HCT116 (cell line): ENCODE measurements around the gene SYT11. TPM values are rescaled to one million over a fixed set of nuclear protein-coding genes. Genes with fewer than 3 reads are reported as not detected.
"Not testable (repeated sequence)": the region's sequence is repeated elsewhere in the genome, so short reads cannot be mapped to it uniquely, and the experiment has no call there.

ENCODE experiments used
- ATAC-seq: fragments of 200-7000 bp; cut with Tn5 transposase; 2 replicates; pipeline ENCODE4 v1.9.1; 2020; ENCODE audit warnings: mild to moderate bottlenecking, moderate library complexity
- BruUV-seq: library from RNA; stranded (reverse); fragments of 400-500 nt; replicated peaks from 2 replicates; lab custom pipeline; 2021; lab: Mats Ljungman, UMichigan
- CTCF ChIA-PET: fragments of 300-600 bp; sonication (Branson Sonifier 250); formaldehyde crosslinking; loops from one replicate; lab custom pipeline; 2021; ENCODE audit warnings: antibody characterized with exemption; lab: Charles Lee
- POLR2A ChIA-PET: fragments of 300-600, 350-600 bp; sonication (Branson Sonifier 250); formaldehyde crosslinking; loops from one replicate; lab custom pipeline; 2021; ENCODE audit warnings: antibody characterized with exemption; lab: Charles Lee
- RAD21 ChIA-PET, 2 experiments: fragments of 300-600 bp; sonication (Branson Sonifier 250); formaldehyde crosslinking; loops; one replicate each; lab custom pipeline; 2023; ENCODE audit warnings: low total read pairs in 2 of 2; ENCODE audit not compliant: uncharacterized antibody in 2 of 2, unreplicated experiment in 2 of 2, low non-redundant PET in 1 of 2; lab: Charles Lee
- DNase-seq: peaks from one replicate; pipeline ENCODE4 v3.0.0-alpha.2; 2010; ENCODE audit warnings: low read depth, low spot score
- H2AFZ ChIP-seq: fragments of 200-600 bp; shearing (Covaris generic), sonication (generic); 2 replicates; pipeline ENCODE4 v1.6.1; 2017; ENCODE audit warnings: low read depth, mixed run types, mixed read lengths, antibody characterized with exemption, low read length; ENCODE audit not compliant: poor library complexity, severe bottlenecking
- H3K27ac ChIP-seq: 2 replicates; pipeline ENCODE4 v1.5.1; 2012; ENCODE audit warnings: low read depth, low read length
- H3K27me3 ChIP-seq: fragments of 200-600 bp; sonication (generic); 2 replicates; pipeline ENCODE4 v1.6.1; 2016; ENCODE audit warnings: mixed run types, low read length, mixed read lengths; ENCODE audit not compliant: insufficient read depth
- H3K36me3 ChIP-seq, 2 experiments: fragments of 200-500 bp in 1 of 2; fragments of 200-600 bp in 1 of 2; sonication (Bioruptor generic) in 1 of 2; sonication (generic) in 1 of 2; 2 replicates each; pipeline versions ENCODE4 v1.5.1 to v1.6.1; 2014 to 2016; ENCODE audit warnings: low read length in 2 of 2, inconsistent platforms in 1 of 2, mixed read lengths in 1 of 2, mixed run types in 1 of 2; ENCODE audit not compliant: insufficient read depth in 2 of 2, control insufficient read depth in 1 of 2
- H3K4me1 ChIP-seq, 2 experiments: fragments of 200-600 bp in 1 of 2; sonication (generic) in 1 of 2; 2 replicates each; pipeline versions ENCODE4 v1.5.1 to v1.6.1; 2012 to 2017; ENCODE audit warnings: low read length in 2 of 2, inconsistent platforms in 1 of 2, mild to moderate bottlenecking in 1 of 2, mixed read lengths in 1 of 2, mixed run types in 1 of 2, moderate library complexity in 1 of 2; ENCODE audit not compliant: insufficient read depth in 2 of 2, control insufficient read depth in 1 of 2
- H3K4me2 ChIP-seq: fragments of 200-600 bp; sonication (generic); 2 replicates; pipeline ENCODE4 v1.6.1; 2017; ENCODE audit warnings: mixed run types, low read length, mixed read lengths
- H3K4me3 ChIP-seq, 2 experiments: fragments of 200-600 bp in 1 of 2; sonication (generic) in 1 of 2; replicated peaks in 1 of 2; 2 replicates each; pipeline ENCODE4 v1.5.1; 2011 to 2016; ENCODE audit warnings: low read length in 2 of 2, control low read depth in 1 of 2, low read depth in 1 of 2, mild to moderate bottlenecking in 1 of 2, mixed read lengths in 1 of 2, mixed run types in 1 of 2
- H3K79me2 ChIP-seq: fragments of 200-600 bp; sonication (generic); 2 replicates; pipeline ENCODE4 v1.6.1; 2017; ENCODE audit warnings: mild to moderate bottlenecking, mixed run types, low read length, moderate library complexity, mixed read lengths; ENCODE audit not compliant: insufficient read depth
- H3K9ac ChIP-seq: fragments of 200-600 bp; sonication (generic); 2 replicates; pipeline ENCODE4 v1.6.1; 2016; ENCODE audit warnings: low read length, mixed read lengths
- H3K9me2 ChIP-seq: fragments of 200-600 bp; sonication (generic), shearing (Covaris generic); 2 replicates; pipeline ENCODE4 v1.6.1; 2017; ENCODE audit warnings: mixed run types, mild to moderate bottlenecking, moderate library complexity; ENCODE audit not compliant: insufficient read depth
- H3K9me3 ChIP-seq, 2 experiments: fragments of 200-500 bp in 1 of 2; fragments of 200-600 bp in 1 of 2; sonication (Bioruptor generic) in 1 of 2; sonication (generic) in 1 of 2; 2 replicates each; pipeline ENCODE4 v1.6.1; 2014 to 2017; ENCODE audit warnings: low read length in 2 of 2, mixed read lengths in 2 of 2, inconsistent platforms in 1 of 2, low read depth in 1 of 2, mild to moderate bottlenecking in 1 of 2, mixed run types in 1 of 2, moderate library complexity in 1 of 2; ENCODE audit not compliant: control insufficient read depth in 1 of 2, insufficient read depth in 1 of 2
- H4K20me1 ChIP-seq: fragments of 200-600 bp; sonication (generic), shearing (Covaris generic); 2 replicates; pipeline ENCODE4 v1.6.1; 2017; ENCODE audit warnings: mixed run types, mild to moderate bottlenecking, moderate library complexity; ENCODE audit not compliant: insufficient read depth
- CBX3 ChIP-seq: IDR thresholded peaks from 2 replicates; pipeline ENCODE4 v1.6.1; 2012; ENCODE audit warnings: low read depth
- CEBPB ChIP-seq: IDR thresholded peaks from 2 replicates; pipeline ENCODE4 v1.6.1; 2012; ENCODE audit warnings: low read depth
- CTCF ChIP-seq, 3 experiments: fragments of 200-600 bp in 1 of 3; sonication (generic) in 1 of 3; IDR thresholded peaks in 2 of 3; conservative IDR thresholded peaks in 1 of 3; 2 replicates each; pipeline ENCODE4 v1.5.1; 2012 to 2017; ENCODE audit warnings: low read depth in 2 of 3, low read length in 2 of 3, antibody characterized with exemption in 1 of 3, borderline replicate concordance in 1 of 3, control low read depth in 1 of 3, mild to moderate bottlenecking in 1 of 3, mixed read lengths in 1 of 3, mixed run types in 1 of 3, moderate library complexity in 1 of 3; ENCODE audit not compliant: insufficient read depth in 1 of 3
- ELF1 ChIP-seq: IDR thresholded peaks from 2 replicates; pipeline ENCODE4 v1.6.1; 2012; ENCODE audit warnings: low read depth, borderline replicate concordance
- SRF ChIP-seq: IDR thresholded peaks from 2 replicates; pipeline ENCODE4 v1.6.1; 2012; ENCODE audit warnings: low read depth
- TCF7L2 ChIP-seq: IDR thresholded peaks from 2 replicates; pipeline ENCODE4 v1.7.0; 2011; ENCODE audit warnings: borderline replicate concordance, inconsistent platforms; ENCODE audit not compliant: insufficient read depth, insufficient read length; ENCODE audit errors: extremely low read depth
- ZBTB33 ChIP-seq: IDR thresholded peaks from 2 replicates; pipeline ENCODE4 v1.6.1; 2011; ENCODE audit warnings: mild to moderate bottlenecking, low read length, moderate library complexity; ENCODE audit not compliant: insufficient replicate concordance; ENCODE audit errors: extremely low read depth
- ZFX ChIP-seq: fragments of 450-650 bp; IDR thresholded peaks from 2 replicates; pipeline ENCODE4 v1.6.1; 2017
- intact Hi-C: fragments of 100-400 bp; cut with micrococcal nuclease; formaldehyde crosslinking; loops from 2 replicates; pipeline ENCODE4 v1.10.0; 2022
- total RNA-seq: library from RNA; stranded (reverse); gene quantifications from one replicate; pipeline ENCODE4 v1.2.1, GENCODE V29; 2021; ENCODE audit not compliant: unreplicated experiment

Gene SYT11
- total RNA-seq, 1 experiment from 2014 or later, result 0.17 TPM

DNA sequence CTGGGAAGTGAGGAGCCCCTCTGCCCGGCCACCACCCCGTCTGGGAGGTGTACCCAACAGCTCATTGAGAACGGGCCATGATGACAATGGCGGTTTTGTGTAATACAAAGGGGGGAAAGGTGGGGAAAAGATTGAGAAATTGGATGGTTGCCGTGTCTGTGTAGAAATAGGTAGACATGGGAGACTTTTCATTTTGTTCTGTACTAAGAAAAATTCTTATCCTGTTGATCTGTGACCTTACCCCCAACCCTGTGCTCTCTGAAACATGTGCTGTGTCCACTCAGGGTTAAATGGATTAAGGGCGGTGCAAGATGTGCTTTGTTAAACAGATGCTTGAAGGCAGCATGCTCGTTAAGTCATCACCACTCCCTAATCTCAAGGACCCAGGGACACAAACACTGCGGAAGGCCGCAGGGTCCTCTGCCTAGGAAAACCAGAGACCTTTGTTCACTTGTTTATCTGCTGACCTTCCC, 24.4 kb upstream of the SYT11 start:
- H3K9me3 ChIP-seq, ATAC-seq, intact Hi-C loops, H3K27me3 ChIP-seq, H3K4me3 ChIP-seq, BruUV-seq, H4K20me1 ChIP-seq, H3K36me3 ChIP-seq, H3K4me1 ChIP-seq, DNase-seq, H2AFZ ChIP-seq, CTCF ChIA-PET, RAD21 ChIA-PET, H3K4me2 ChIP-seq, H3K9me2 ChIP-seq, H3K9ac ChIP-seq, H3K27ac ChIP-seq: not testable (repeated sequence)
- H3K79me2 ChIP-seq, result peaks cover 37% of the 10 kb centered on the region
- POLR2A ChIA-PET, result interaction anchor here (1.6 kb wide), 1 partner anchor 13 kb away, joined by 3 read pairs; no protein-coding TSS in a partner anchor
- TF ChIP-seq SRF, result 0 out of 2 replicates have a peak, but pooled peaks have one; percentile 3

GRCh38 chr1:155835548-155835947, 23.8 kb upstream of the SYT11 start:
- no peaks in the 10 kb centered on the region for H3K9me2 ChIP-seq
- no peaks in the 10 kb centered on the region for H3K9me3 ChIP-seq
- no TSS peak for BruUV-seq
- H3K79me2 ChIP-seq, result peaks cover 42% of the 10 kb centered on the region
- no peak overlapping the region for H3K4me3 ChIP-seq
- CTCF ChIA-PET, result no interaction called here
- no peak for ATAC-seq
- no peak overlapping the region for H3K9ac ChIP-seq
- H3K27ac ChIP-seq, result no peak overlapping the region
- no peak for DNase-seq
- RAD21 ChIA-PET, result no interaction called here
- H3K4me1 ChIP-seq, result 0 out of 4 replicates have a peak, but pooled peaks cover 2 to 3% of the 10 kb centered on the region in 2 experiments
- TF ChIP-seq ELF1 (no peak), CTCF (IDR thresholded peaks at IDR 0.05 in 2 of 3, conservative IDR thresholded peaks at IDR 0.05 in 1 of 3; ENCODE audit: borderline replicate concordance in 1 of 3, insufficient read depth in 1 of 3, low read depth in 2 of 3, low read length in 2 of 3) (no peak), ZBTB33 (no peak), CBX3 (no peak), ZFX (no peak), CEBPB (no peak), TCF7L2 (no peak)
- TF ChIP-seq, all 23 proteins: peak for 0
- Histone ChIP-seq H3K4me2 (no peak overlapping the region), H3K27me3 (no peaks in the 10 kb centered on the region), H2AFZ (no peak overlapping the region), H3K36me3 (no peaks in the 10 kb centered on the region), H4K20me1 (no peaks in the 10 kb centered on the region)
- intact Hi-C loops, result no loop called here
- POLR2A ChIA-PET, result no interaction called here
